ENCODE measurements around the gene THOC6. TPM values are rescaled to one million over a fixed set of nuclear protein-coding genes. Genes with fewer than 3 reads are reported as not detected.
A peak's percentile ranks its signal among the peaks of the same experiment; 100 is the strongest.

THOC6 gene
- total and polyA plus RNA-seq, 12 donors: 7.0 to 40.3 (median 10.6) TPM

DNA sequence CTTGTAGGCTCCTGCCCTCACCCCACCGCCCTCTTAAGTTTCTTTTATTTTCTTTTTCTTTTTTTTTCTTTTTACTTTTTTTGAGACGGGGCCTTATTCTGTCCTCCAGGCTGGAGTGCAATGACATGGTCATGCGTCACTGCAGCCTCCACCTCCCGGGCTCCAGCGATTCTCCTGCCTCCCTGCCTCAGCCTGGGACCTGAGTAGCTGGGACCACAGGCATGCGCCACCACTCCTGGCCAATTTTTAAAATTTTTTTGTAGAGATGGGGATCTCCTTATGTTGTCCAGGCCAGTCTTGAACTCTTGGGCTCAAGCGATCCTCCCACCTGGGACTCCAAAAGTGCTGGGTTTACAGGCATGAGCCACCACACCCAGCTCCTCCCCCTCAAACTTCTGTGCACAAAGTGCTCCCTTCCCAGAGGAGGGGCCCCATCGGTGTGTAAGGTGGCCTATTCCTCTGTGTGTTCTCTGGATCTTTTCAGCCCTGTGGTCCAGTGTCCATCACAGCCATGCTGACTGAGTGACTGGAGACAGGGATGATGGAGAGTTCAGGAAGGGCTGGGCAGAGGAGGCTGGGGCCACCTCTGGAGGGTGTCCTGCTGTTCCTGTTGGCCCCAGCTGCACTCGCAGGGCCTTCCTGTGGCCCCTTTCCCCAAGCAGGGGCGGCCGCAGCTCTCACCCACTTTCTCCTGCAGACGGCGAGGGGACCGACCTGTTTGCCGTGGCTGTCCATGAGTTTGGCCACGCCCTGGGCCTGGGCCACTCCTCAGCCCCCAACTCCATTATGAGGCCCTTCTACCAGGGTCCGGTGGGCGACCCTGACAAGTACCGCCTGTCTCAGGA, 32.7 kb downstream of the THOC6 start:
- no peaks in the 10 kb centered on the region for H3K9me3 ChIP-seq
- DNase-seq (no peak), ATAC-seq (no peak)
- no peak overlapping the region for H3K4me3 ChIP-seq
- H3K27ac ChIP-seq: peak overlapping the region in 1 of 10 donors; percentile 31
- H3K27me3 ChIP-seq: no peaks in the 10 kb centered on the region
- 85 to 87% methylated on average over 19 of the region's 19 CpGs for WGBS, 2 donors
- TF ChIP-seq, protein P1, sequence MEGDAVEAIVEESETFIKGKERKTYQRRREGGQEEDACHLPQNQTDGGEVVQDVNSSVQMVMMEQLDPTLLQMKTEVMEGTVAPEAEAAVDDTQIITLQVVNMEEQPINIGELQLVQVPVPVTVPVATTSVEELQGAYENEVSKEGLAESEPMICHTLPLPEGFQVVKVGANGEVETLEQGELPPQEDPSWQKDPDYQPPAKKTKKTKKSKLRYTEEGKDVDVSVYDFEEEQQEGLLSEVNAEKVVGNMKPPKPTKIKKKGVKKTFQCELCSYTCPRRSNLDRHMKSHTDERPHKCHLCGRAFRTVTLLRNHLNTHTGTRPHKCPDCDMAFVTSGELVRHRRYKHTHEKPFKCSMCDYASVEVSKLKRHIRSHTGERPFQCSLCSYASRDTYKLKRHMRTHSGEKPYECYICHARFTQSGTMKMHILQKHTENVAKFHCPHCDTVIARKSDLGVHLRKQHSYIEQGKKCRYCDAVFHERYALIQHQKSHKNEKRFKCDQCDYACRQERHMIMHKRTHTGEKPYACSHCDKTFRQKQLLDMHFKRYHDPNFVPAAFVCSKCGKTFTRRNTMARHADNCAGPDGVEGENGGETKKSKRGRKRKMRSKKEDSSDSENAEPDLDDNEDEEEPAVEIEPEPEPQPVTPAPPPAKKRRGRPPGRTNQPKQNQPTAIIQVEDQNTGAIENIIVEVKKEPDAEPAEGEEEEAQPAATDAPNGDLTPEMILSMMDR (IDR thresholded peaks at IDR 0.05): no peak
- peaks cover 7 to 61% (median 22%) of the 10 kb centered on the region in 9 donors for H3K4me1 ChIP-seq
- intact Hi-C loops (cut with DNase I): loop anchor here in 5 of 10 donors (5.0 to 10.0 kb wide), 6 partner anchors 41 to 111 kb away; partner anchors contain the start of genes ZNF205 (in 2 of the 5) and ZSCAN10 (in 1 of the 5)
- H3K36me3 ChIP-seq: peaks cover 0 to 15% (median 0%) of the 10 kb centered on the region in 9 donors

DNA sequence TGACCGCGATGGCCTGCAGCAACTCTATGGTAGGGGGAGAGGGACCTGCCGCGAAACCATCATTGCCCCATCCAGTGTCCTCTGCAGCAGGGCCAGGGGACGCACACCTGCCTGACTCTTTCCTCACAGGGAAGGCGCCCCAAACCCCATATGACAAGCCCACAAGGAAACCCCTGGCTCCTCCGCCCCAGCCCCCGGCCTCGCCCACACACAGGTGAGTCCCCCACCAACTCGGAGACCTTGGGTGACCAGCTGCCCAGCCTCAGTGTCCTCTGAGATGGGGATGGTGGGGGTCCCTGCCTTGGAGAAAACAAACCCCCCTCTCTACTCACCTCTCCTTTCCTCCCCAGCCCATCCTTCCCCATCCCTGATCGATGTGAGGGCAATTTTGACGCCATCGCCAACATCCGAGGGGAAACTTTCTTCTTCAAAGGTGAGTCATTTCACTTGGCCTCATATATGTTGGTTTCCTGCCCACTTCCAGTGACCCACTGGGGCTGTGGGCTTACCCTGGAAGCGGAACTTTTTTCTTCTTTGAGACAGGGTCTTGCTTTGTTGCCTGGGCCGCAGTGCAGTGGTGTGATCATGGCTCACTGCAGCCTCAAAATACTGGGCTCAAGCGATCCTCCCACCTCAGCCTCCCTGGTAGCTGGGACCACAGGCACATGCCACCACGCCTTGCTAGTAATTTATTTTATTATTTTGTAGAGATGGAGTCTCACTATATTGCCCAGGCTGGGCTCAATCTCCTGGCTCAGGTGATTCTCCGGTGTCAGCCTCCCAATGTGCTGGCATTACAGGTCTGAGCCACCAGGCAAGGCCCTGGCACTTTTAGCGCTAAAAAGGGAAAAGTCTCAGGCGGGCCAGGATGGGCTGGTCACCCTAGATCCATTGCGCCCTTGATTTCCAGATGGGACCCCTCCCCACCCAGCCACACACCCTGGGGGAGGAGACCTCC, 33.6 kb downstream of the THOC6 start:
- WGBS, 2 donors: 92% methylated on average over 22 of the region's 22 CpGs
- H3K36me3 ChIP-seq: peaks cover 0 to 15% (median 0%) of the 10 kb centered on the region in 9 donors
- intact Hi-C loops (cut with DNase I): loop anchor here in 8 of 10 donors (2.0 to 10.0 kb wide), 11 partner anchors 29 to 110 kb away; partner anchors contain the start of genes ZNF205 (in 2 of the 8) and ZSCAN10 (in 1 of the 8)
- ATAC-seq (no peak), DNase-seq (no peak)
- TF ChIP-seq, protein P1 (IDR thresholded peaks at IDR 0.05): no peak
- H3K4me3 ChIP-seq: peak overlapping the region in 7 of 10 donors; percentile 83 to 95 (median 93)
- no peaks in the 10 kb centered on the region for H3K9me3 ChIP-seq
- peak overlapping the region in 1 of 10 donors; percentile 97 for H3K27ac ChIP-seq
- no peaks in the 10 kb centered on the region for H3K27me3 ChIP-seq
- H3K4me1 ChIP-seq: peaks cover 7 to 70% (median 22%) of the 10 kb centered on the region in 9 donors

DNA sequence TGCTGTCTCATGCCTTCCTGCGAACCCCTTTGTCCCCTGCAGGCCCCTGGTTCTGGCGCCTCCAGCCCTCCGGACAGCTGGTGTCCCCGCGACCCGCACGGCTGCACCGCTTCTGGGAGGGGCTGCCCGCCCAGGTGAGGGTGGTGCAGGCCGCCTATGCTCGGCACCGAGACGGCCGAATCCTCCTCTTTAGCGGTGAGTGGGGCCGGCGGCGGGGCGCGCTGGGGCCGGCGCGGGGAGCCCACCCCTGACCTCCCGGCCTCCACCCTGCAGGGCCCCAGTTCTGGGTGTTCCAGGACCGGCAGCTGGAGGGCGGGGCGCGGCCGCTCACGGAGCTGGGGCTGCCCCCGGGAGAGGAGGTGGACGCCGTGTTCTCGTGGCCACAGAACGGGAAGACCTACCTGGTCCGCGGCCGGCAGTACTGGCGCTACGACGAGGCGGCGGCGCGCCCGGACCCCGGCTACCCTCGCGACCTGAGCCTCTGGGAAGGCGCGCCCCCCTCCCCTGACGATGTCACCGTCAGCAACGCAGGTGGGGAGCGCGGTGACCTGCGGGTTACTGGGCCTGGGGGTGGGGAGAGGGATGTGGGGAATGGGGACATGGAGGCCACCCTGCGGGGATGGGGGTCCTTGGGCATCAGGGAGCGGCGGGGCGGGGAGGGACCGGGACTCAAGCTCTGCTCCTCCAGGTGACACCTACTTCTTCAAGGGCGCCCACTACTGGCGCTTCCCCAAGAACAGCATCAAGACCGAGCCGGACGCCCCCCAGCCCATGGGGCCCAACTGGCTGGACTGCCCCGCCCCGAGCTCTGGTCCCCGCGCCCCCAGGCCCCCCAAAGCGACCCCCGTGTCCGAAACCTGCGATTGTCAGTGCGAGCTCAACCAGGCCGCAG, 34.5 kb downstream of the THOC6 start:
- no peaks in the 10 kb centered on the region for H3K9me3 ChIP-seq
- H3K27ac ChIP-seq: peak overlapping the region in 9 of 10 donors; percentile 78 to 97 (median 91)
- ATAC-seq: peak; percentile 5 to 41 (median 22)
- peaks cover 7 to 71% (median 22%) of the 10 kb centered on the region in 9 donors for H3K4me1 ChIP-seq
- H3K4me3 ChIP-seq: peak overlapping the region; percentile 46 to 95 (median 86)
- peaks cover 0 to 15% (median 0%) of the 10 kb centered on the region in 9 donors for H3K36me3 ChIP-seq
- WGBS, 2 donors: 11% methylated on average over 73 to 76 of the region's 77 CpGs
- no peaks in the 10 kb centered on the region for H3K27me3 ChIP-seq
- intact Hi-C loops (cut with DNase I): loop anchor here in 9 of 10 donors (1.0 to 10.0 kb wide), 13 partner anchors 28 to 109 kb away; partner anchors contain the start of genes ZNF205 (in 2 of the 9) and ZSCAN10 (in 1 of the 9)
- TF ChIP-seq, protein P1 (IDR thresholded peaks at IDR 0.05): no peak
- peak; percentile 49 to 52 for DNase-seq

Data from heart right ventricle (tissue), 16 donors.